ENCODE data around the gene AKR7A3. TPM values are rescaled to one million over a fixed set of nuclear protein-coding genes. Genes with fewer than 3 reads are reported as not detected.
A peak's percentile ranks its signal among the peaks of the same experiment; 100 is the strongest.

AKR7A3 gene
- total RNA-seq, 4 donors from 2014 or later: 0.84 to 4.1 (median 2.5) TPM

DNA sequence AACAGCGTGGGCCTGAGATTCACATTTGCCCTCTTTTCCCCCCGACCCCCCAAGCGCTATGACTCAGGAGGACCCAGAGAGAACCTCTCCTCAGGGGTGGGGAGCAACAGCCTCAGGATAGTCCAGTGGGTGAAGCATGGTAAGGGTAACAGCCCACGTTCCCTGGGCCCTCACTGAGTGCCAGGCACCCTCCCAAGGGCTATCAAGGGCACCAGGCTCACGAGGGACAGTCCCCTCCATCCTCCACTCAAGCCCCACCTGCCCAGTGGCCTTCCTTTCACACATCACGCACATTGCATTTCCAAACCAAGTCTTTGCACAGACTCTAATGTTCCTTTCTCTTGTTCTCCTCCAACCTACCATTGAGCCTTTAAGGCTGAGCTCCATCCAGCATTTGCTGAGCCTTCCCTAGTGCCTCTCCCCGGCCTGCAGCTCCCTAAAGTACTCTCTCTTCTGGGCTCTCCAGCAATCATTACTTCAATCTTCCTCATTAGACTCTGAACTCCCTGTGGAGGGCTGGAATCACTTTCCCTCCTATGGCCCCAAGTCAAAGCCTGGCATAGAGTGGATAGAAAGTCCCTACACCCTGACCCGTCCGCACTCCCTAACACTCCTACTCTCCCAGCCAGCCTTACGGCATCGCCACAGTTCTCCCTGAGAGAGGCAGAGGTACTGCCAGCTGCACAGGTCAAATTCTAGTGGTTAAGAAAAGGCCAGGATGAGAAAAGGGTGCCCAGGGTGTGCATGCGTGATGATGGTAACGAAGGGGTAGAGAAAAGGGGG lies 22.3 kb upstream of the AKR7A3 start:
- Histone ChIP-seq H3K4me3 (peak overlapping the region; percentile 62 to 88 (median 76)), H3K27me3 (no peaks in the 10 kb centered on the region), H3K27ac (peak overlapping the region; percentile 47 to 92 (median 84)), H3K36me3 (peaks cover 3 to 40% (median 9%) of the 10 kb centered on the region in 3 donors), H3K9me3 (no peaks in the 10 kb centered on the region), H3K4me1 (peaks cover 0 to 53% (median 20%) of the 10 kb centered on the region in 4 donors)
- no peak for DNase-seq (ENCODE audit: low spot score in 2 of 2)
- 33 to 40% methylated on average over 13 of the region's 13 CpGs for WGBS, 2 donors
- no peak for TF ChIP-seq POLR2A (IDR thresholded peaks at IDR 0.05)
- no peak for TF ChIP-seq EP300 (IDR thresholded peaks at IDR 0.05)
- TF ChIP-seq, protein P1, sequence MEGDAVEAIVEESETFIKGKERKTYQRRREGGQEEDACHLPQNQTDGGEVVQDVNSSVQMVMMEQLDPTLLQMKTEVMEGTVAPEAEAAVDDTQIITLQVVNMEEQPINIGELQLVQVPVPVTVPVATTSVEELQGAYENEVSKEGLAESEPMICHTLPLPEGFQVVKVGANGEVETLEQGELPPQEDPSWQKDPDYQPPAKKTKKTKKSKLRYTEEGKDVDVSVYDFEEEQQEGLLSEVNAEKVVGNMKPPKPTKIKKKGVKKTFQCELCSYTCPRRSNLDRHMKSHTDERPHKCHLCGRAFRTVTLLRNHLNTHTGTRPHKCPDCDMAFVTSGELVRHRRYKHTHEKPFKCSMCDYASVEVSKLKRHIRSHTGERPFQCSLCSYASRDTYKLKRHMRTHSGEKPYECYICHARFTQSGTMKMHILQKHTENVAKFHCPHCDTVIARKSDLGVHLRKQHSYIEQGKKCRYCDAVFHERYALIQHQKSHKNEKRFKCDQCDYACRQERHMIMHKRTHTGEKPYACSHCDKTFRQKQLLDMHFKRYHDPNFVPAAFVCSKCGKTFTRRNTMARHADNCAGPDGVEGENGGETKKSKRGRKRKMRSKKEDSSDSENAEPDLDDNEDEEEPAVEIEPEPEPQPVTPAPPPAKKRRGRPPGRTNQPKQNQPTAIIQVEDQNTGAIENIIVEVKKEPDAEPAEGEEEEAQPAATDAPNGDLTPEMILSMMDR (IDR thresholded peaks at IDR 0.05): no peak

DNA sequence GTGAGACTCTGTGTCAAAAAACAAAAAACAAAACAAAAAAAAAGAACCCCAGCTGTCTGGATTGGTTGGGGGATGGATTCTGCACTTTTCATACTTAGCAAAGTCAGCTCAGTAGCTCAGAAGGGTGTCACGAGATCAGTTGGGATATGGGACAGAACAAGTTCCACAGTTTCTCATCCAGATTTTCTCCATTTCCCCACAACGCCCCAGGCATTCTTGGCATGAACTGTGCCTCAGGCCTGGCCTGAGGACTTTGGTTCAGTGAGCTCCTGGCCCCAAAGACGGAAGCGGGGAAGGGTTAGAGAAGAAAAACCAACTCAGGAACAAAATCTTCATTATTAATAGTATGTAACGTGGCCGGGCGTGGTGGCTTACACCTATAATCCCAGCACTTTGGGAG lies 21.5 kb upstream of the AKR7A3 start:
- Histone ChIP-seq H3K27ac (no peak overlapping the region), H3K27me3 (no peaks in the 10 kb centered on the region), H3K4me3 (no peak overlapping the region), H3K36me3 (peaks cover 3 to 42% (median 9%) of the 10 kb centered on the region in 3 donors), H3K9me3 (no peaks in the 10 kb centered on the region), H3K4me1 (peaks cover 0 to 44% (median 20%) of the 10 kb centered on the region in 4 donors)
- DNase-seq (ENCODE audit: low spot score in 2 of 2): no peak
- TF ChIP-seq EP300 (IDR thresholded peaks at IDR 0.05): no peak
- TF ChIP-seq, protein P1 (IDR thresholded peaks at IDR 0.05): no peak
- TF ChIP-seq POLR2A (IDR thresholded peaks at IDR 0.05): no peak
- WGBS, 2 donors: 83 to 85% methylated on average over 7 of the region's 7 CpGs

DNA sequence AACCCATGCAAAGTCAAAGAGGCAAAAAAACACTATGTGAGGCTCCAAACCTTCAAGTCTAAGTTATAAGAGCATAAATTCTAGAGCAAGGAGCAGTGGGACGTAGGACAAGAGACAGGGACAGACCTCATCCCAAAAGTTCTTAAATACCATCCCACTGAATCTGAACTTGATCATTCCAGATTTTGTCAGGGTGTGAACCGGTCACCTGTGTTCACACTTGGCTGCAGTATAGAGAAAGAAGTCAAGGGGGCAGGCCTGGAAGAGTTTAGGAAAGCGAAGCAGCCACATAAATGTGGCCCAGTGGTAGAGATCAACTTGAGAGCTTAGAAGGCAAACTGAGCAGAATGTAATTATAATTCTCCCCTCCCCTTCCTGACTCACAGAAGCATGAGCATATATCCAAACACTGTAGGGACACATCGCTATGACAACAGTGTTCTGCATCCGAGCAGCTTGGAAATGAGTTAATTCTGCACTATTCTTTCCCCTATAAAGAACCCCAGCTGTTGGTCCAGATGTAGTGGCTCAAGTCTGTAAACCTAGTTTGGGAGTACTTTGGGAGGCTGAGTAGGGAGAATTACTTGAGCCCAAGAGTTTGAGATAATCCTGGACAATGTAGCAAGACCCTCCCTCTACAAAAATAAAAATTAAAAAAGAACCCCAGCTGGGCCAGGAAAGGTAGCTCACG lies 20.7 kb upstream of the AKR7A3 start:
- Histone ChIP-seq H3K27ac (no peak overlapping the region), H3K27me3 (no peaks in the 10 kb centered on the region), H3K9me3 (no peaks in the 10 kb centered on the region), H3K4me1 (peaks cover 0 to 37% (median 20%) of the 10 kb centered on the region in 4 donors), H3K36me3 (peaks cover 3 to 45% (median 9%) of the 10 kb centered on the region in 3 donors), H3K4me3 (no peak overlapping the region)
- WGBS, 2 donors: 80% methylated on average over 6 of the region's 6 CpGs
- TF ChIP-seq POLR2A (IDR thresholded peaks at IDR 0.05) (no peak), EP300 (IDR thresholded peaks at IDR 0.05) (no peak)
- TF ChIP-seq, protein P1 (IDR thresholded peaks at IDR 0.05): no peak
- no peak for DNase-seq (ENCODE audit: low spot score in 2 of 2)

DNA sequence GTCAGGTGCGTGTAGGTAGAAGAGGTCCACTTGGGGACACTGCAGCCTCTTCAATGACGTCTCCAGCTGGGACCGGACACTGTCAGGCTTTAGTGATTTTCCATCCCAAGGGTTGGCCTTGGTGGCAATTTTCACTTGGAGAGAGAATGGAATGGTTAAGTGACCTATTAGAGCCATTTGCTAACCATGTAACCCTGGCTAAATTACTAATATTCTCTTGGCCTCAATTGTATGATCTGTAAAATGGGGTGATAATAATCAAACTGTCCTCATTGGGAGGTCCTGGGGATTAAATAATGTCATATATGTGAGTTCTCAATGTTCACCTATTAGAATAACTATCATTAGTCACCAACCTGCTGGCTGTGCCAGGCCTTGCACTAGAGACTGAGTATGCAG lies 19.9 kb upstream of the AKR7A3 start:
- H3K27me3 ChIP-seq: no peaks in the 10 kb centered on the region
- WGBS, 2 donors: 94 to 97% methylated on average over 3 of the region's 3 CpGs
- H3K9me3 ChIP-seq: no peaks in the 10 kb centered on the region
- H3K27ac ChIP-seq: peak overlapping the region in 1 of 4 donors; percentile 22
- no peak for DNase-seq (ENCODE audit: low spot score in 2 of 2)
- no peak overlapping the region for H3K4me3 ChIP-seq
- TF ChIP-seq POLR2A (IDR thresholded peaks at IDR 0.05) (no peak), EP300 (IDR thresholded peaks at IDR 0.05) (no peak)
- TF ChIP-seq, protein P1 (IDR thresholded peaks at IDR 0.05): no peak
- peaks cover 0 to 29% (median 17%) of the 10 kb centered on the region in 4 donors for H3K4me1 ChIP-seq
- H3K36me3 ChIP-seq: peaks cover 6 to 50% (median 9%) of the 10 kb centered on the region in 3 donors

Measured in tibial nerve (tissue), 4 donors.